Measurements from ENCODE around the gene GLUD1. TPM values are rescaled to one million over a fixed set of nuclear protein-coding genes. Genes with fewer than 3 reads are reported as not detected.

The GLUD1 gene
- total RNA-seq, 2 donors from 2014 or later, result 154 to 437 TPM

GRCh38 chr10:87093632-87094372 is 841 bp downstream of the GLUD1 start:
- H3K27ac ChIP-seq, result peak overlapping the region; percentile 90 to 94
- WGBS, result 1% methylated on average over 18 of the region's 39 CpGs
- TF ChIP-seq CTCF (IDR thresholded peaks at IDR 0.05) (peak in 1 of 4 experiments; percentile 3), POLR2AphosphoS5 (IDR thresholded peaks at IDR 0.05) (no peak), POLR2A (IDR thresholded peaks at IDR 0.05) (no peak)
- intact Hi-C loops (cut with DNase I), result loop anchor here (2.0 to 10.0 kb wide), 2 partner anchors 123 to 409 kb away; no protein-coding TSS in a partner anchor
- no peaks in the 10 kb centered on the region for H3K27me3 ChIP-seq (replicated peaks; ENCODE audit: insufficient read depth)
- no peaks in the 10 kb centered on the region for H3K4me1 ChIP-seq (replicated peaks)
- peak overlapping the region; percentile 83 to 86 for H3K4me3 ChIP-seq
- H3K36me3 ChIP-seq, result no peaks in the 10 kb centered on the region
- no peaks in the 10 kb centered on the region for H3K9me3 ChIP-seq
- DNase-seq (ENCODE audit: low spot score), result peak; percentile 37

GRCh38 chr10:87092861-87093631 is 1.6 kb downstream of the GLUD1 start:
- Histone ChIP-seq H3K4me3 (peak overlapping the region; percentile 83 to 86), H3K36me3 (no peaks in the 10 kb centered on the region), H3K27me3 (replicated peaks; ENCODE audit: insufficient read depth) (no peaks in the 10 kb centered on the region), H3K27ac (peak overlapping the region; percentile 90 to 94), H3K4me1 (replicated peaks) (no peaks in the 10 kb centered on the region), H3K9me3 (no peaks in the 10 kb centered on the region)
- TF ChIP-seq CTCF (IDR thresholded peaks at IDR 0.05) (no peak), POLR2AphosphoS5 (IDR thresholded peaks at IDR 0.05) (no peak), POLR2A (IDR thresholded peaks at IDR 0.05) (no peak)
- intact Hi-C loops (cut with DNase I), result loop anchor here (10.0 kb wide), 1 partner anchor 408 kb away; no protein-coding TSS in a partner anchor
- WGBS, result 3% methylated on average over 9 of the region's 9 CpGs
- peak; percentile 59 for DNase-seq (ENCODE audit: low spot score)

GRCh38 chr10:87092376-87092860 is 2.2 kb downstream of the GLUD1 start:
- Histone ChIP-seq H3K27ac (peak overlapping the region; percentile 90 to 94), H3K9me3 (no peaks in the 10 kb centered on the region), H3K27me3 (replicated peaks; ENCODE audit: insufficient read depth) (no peaks in the 10 kb centered on the region), H3K4me1 (replicated peaks) (no peaks in the 10 kb centered on the region), H3K4me3 (peak overlapping the region; percentile 83 to 86), H3K36me3 (no peaks in the 10 kb centered on the region)
- peak; percentile 85 for TF ChIP-seq POLR2AphosphoS5 (IDR thresholded peaks at IDR 0.05)
- TF ChIP-seq CTCF (IDR thresholded peaks at IDR 0.05), result no peak
- no peak for TF ChIP-seq POLR2A (IDR thresholded peaks at IDR 0.05)
- intact Hi-C loops (cut with DNase I), result loop anchor here (10.0 kb wide), 1 partner anchor 408 kb away; no protein-coding TSS in a partner anchor
- 6% methylated on average over 7 of the region's 7 CpGs for WGBS
- DNase-seq (ENCODE audit: low spot score), result peak; percentile 44

- intact Hi-C loops (cut with DNase I), result loop anchor here (10.0 kb wide), 1 partner anchor 406 kb away; no protein-coding TSS in a partner anchor
- no peaks in the 10 kb centered on the region for H3K4me1 ChIP-seq (replicated peaks)
- TF ChIP-seq CTCF (IDR thresholded peaks at IDR 0.05) (no peak), POLR2AphosphoS5 (IDR thresholded peaks at IDR 0.05) (no peak), POLR2A (IDR thresholded peaks at IDR 0.05) (no peak)
- no peak for DNase-seq (ENCODE audit: low spot score)
- peak overlapping the region; percentile 90 to 94 for H3K27ac ChIP-seq
- no peaks in the 10 kb centered on the region for H3K36me3 ChIP-seq
- H3K9me3 ChIP-seq, result no peaks in the 10 kb centered on the region
- H3K4me3 ChIP-seq, result peak overlapping the region; percentile 83 to 86
- 72% methylated on average over 4 of the region's 4 CpGs for WGBS
- no peaks in the 10 kb centered on the region for H3K27me3 ChIP-seq (replicated peaks; ENCODE audit: insufficient read depth)
These were observed 3.9 kb downstream of the GLUD1 start for GRCh38 chr10:87090779-87091178.
